NCI-H128 (cell line): ENCODE measurements around the gene NTM.
"Not testable (repeated sequence)": the region's sequence is repeated elsewhere in the genome, so short reads cannot be mapped to it uniquely, and the experiment has no call there.

Experiments used
- DNase-seq: peaks from one replicate; lab custom pipeline; 2025; ENCODE audit not compliant: unreplicated experiment; lab: John Stamatoyannopoulos, UW

Gene NTM

GRCh38 chr11:132358573-132358953 lies 988.1 kb downstream of the NTM start:
- DNase-seq = no peak

- no peak for DNase-seq
These were observed 990.7 kb downstream of the NTM start for GRCh38 chr11:132361011-132361550.

- no peak for DNase-seq
These were observed 995.2 kb downstream of the NTM start for GRCh38 chr11:132365650-132366049.

- no peak for DNase-seq
These were observed 996.9 kb downstream of the NTM start for GRCh38 chr11:132367293-132367692.

- DNase-seq = not testable (repeated sequence)
These were observed 999.7 kb downstream of the NTM start for GRCh38 chr11:132370114-132370513.

- no peak for DNase-seq
These were observed 1003.2 kb downstream of the NTM start for GRCh38 chr11:132373405-132374143.

GRCh38 chr11:132379540-132379939 lies 1009.1 kb downstream of the NTM start:
- DNase-seq = no peak
